Measurements from ENCODE around the gene CCL13. TPM values are rescaled to one million over a fixed set of nuclear protein-coding genes. Genes with fewer than 3 reads are reported as not detected.

CCL13 gene
- not detected in 2 replicates for total RNA-seq

DNA sequence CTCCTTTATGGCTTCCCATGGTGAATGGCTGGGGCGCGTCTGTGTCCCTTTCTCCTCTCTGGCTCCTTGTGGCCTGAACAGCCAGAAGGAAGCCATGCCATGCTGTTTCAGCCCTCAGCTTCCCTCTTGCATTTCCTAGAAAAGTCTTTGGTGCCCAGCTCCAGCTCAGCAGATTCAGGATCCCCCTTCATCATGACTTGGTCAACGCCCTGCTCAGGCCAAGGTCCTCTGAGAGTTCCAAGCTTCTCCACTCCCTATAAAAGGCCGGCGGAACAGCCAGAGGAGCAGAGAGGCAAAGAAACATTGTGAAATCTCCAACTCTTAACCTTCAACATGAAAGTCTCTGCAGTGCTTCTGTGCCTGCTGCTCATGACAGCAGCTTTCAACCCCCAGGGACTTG, at the start of gene CCL13:
TSS of gene CCL13 (plus strand) at position 287 of the 400 bp plus-strand sequence. CDS start at position 334, 47 bp downstream.

DNA sequence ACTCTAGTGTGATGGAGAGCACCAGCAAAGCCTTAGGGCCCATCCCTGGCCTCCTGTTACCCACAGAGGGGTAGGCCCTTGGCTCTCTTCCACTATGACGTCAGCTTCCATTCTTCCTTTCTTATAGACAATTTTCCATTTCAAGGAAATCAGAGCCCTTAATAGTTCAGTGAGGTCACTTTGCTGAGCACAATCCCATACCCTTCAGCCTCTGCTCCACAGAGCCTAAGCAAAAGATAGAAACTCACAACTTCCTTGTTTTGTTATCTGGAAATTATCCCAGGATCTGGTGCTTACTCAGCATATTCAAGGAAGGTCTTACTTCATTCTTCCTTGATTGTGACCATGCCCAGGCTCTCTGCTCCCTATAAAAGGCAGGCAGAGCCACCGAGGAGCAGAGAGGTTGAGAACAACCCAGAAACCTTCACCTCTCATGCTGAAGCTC, 37.2 kb upstream of the CCL13 start, which contains the start of gene CCL8:
TSS of gene CCL8 (plus strand) at position 397 of the 445 bp plus-strand sequence. CDS start 67 bp downstream, outside the sequence.

DNA sequence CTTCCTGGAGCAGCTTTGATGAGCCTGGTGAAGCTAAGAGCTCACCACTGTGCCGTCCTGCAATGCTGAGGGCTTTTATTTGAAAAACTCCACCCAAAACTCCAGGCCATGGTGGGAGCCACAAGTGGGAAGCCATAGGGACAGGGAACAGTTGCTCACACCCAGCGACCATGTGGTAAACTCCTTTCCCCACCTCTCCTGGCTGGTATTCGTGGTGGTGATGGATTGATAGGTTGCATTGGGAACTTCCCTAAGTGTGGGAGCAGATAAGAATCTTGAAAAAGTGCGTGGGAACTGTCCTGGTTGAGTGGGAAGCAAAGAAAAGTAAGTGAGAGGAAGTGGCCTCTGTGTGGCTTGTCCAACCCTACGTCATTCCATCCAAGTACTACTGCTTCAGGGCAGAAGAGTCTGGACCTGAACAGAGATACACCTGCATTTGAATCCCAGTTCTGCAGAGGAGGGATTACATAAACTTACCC, 6.9 kb downstream of the CCL13 start, which contains the start of gene CCL1:
TSS of gene CCL1 (minus strand) at position 51 of the 479 bp plus-strand sequence. CDS start 72 bp downstream, outside the sequence.

Other genes with a start within 250 kb of the CCL13 start
- 14.7 and 32.3 TPM in 2 replicates for gene CCL2, start 101.2 kb upstream of the CCL13 start, total RNA-seq
- 5.2 and 5.3 TPM in 2 replicates for gene CCL7, start 86.3 kb upstream of the CCL13 start, total RNA-seq
- gene CCL11, start 70.7 kb upstream of the CCL13 start, total RNA-seq, result not detected in 2 replicates
- not detected in 2 replicates for gene CCL8, start 37.0 kb upstream of the CCL13 start, total RNA-seq
- gene CCL1, start 6.8 kb downstream of the CCL13 start, total RNA-seq, result not detected in 2 replicates
- gene TMEM132E, start 223.1 kb downstream of the CCL13 start, total RNA-seq, result not detected in 2 replicates

All from myometrial cell (primary cell).